Adipocyte (in vitro differentiated cells): ENCODE results near the gene KCNQ4.

Experiments
- DNase-seq: peaks from one replicate; pipeline ENCODE4 v3.0.0-alpha.2; 2015; ENCODE audit warnings: low read depth
- H3K27me3 ChIP-seq: replicated peaks from 2 replicates; pipeline ENCODE4 v1.7.0; 2013; ENCODE audit warnings: mild to moderate bottlenecking, low read length, moderate library complexity; ENCODE audit not compliant: control insufficient read depth, insufficient read depth
- H3K36me3 ChIP-seq: 2 replicates; pipeline ENCODE4 v1.7.0; 2013; ENCODE audit warnings: low read length, mild to moderate bottlenecking, moderate library complexity; ENCODE audit not compliant: control insufficient read depth, insufficient read depth, severe bottlenecking
- H3K4me1 ChIP-seq: 2 replicates; pipeline ENCODE4 v1.7.0; 2013; ENCODE audit warnings: mild to moderate bottlenecking, low read length, moderate library complexity; ENCODE audit not compliant: control insufficient read depth, insufficient read depth
- H3K4me3 ChIP-seq: 2 replicates; pipeline ENCODE4 v1.7.0; 2013; ENCODE audit warnings: mild to moderate bottlenecking, low read length, moderate library complexity
- H3K9ac ChIP-seq: 2 replicates; pipeline ENCODE4 v1.7.0; 2013; ENCODE audit warnings: mild to moderate bottlenecking, low read length, moderate library complexity
- H3K9me3 ChIP-seq: 2 replicates; pipeline ENCODE4 v1.7.0; 2013; ENCODE audit warnings: mild to moderate bottlenecking, low read length, moderate library complexity; ENCODE audit not compliant: control insufficient read depth

KCNQ4 gene

DNA sequence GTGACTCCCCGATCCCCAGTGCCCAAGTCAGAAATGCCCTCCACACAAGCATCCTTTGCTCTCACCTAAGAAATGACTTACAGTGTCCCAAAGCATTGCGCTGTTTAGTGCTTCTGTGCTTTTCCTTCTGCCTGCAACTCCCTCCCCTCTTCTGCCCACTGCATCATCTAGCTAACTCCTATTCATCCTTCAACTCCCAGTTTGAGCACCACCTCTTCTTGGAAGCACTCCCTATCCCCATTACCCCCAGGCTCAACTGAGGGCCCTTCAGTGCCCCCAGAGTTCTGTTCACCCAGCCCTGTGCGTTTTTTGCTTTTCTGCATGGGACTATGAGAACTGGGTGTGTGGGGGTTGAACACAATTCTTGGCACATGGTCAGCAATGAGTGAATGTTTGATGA, 10.0 kb downstream of the KCNQ4 start:
- peaks cover 48% of the 10 kb centered on the region for H3K27me3 ChIP-seq
- no peaks in the 10 kb centered on the region for H3K36me3 ChIP-seq
- H3K4me1 ChIP-seq: no peaks in the 10 kb centered on the region
- H3K9me3 ChIP-seq: no peaks in the 10 kb centered on the region
- no peak for DNase-seq
- H3K4me3 ChIP-seq: no peak overlapping the region
- H3K9ac ChIP-seq: no peak overlapping the region

DNA sequence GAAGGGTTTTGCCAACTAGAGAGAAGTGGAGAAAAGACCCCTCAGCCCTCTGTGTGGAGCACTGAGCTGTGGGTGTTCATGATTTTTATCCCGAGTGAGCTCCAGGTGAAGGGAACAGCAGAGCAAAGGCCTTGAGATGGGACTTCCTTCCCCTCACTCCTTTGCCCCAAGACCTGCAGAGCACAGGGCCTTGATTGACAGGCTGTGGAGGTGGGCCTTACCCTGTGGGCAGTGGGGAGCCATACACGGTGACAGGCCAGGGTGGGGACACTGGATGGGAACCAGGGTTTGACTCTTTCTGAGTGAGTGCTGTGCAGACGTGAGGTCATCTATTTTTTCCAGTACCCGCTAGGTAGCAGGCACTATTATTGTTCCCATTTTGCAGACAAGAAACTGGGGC, 10.5 kb downstream of the KCNQ4 start:
- H3K9me3 ChIP-seq: no peaks in the 10 kb centered on the region
- H3K4me3 ChIP-seq: no peak overlapping the region
- no peak for DNase-seq
- H3K4me1 ChIP-seq: no peaks in the 10 kb centered on the region
- H3K27me3 ChIP-seq: peaks cover 53% of the 10 kb centered on the region
- no peaks in the 10 kb centered on the region for H3K36me3 ChIP-seq
- no peak overlapping the region for H3K9ac ChIP-seq

DNA sequence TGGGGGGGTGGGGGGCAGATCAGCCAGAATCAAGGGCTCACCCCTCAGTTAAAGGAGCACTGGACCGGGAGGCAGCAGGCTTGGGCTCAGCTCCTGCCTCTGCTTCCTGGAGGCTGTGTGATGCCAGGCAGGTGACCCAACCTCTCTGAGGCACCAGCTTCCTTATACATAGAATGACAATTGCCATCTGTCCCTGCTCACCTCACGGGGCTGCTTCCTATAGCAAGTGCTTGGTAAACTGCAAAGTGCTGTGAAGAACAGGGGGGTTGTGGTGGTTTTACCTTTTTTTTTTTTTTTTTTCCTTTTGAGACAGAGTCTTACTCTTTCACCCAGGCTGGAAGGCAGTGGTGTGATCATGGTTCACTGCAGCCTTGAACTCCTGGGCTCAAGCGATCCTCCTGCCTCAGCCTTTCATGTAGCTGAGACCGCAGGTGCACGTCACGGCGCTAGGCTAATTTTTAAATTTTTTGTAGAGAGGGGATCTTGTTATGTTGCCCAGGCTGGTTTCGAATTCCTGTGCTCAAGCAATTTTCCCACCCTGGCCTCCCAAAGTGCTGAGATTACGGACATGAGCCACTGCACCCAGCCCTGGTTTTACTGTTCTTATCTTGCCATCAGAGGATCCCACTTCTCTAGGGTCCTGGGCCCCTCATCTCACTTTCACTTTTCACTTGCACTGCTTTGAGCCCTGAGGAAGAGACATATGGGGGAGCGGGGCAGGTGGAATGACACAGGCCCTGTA, 11.6 kb downstream of the KCNQ4 start:
- Histone ChIP-seq H3K27me3 (peaks cover 57% of the 10 kb centered on the region), H3K36me3 (no peaks in the 10 kb centered on the region), H3K4me1 (peaks cover 7% of the 10 kb centered on the region), H3K4me3 (no peak overlapping the region), H3K9ac (no peak overlapping the region), H3K9me3 (no peaks in the 10 kb centered on the region)
- DNase-seq: no peak

DNA sequence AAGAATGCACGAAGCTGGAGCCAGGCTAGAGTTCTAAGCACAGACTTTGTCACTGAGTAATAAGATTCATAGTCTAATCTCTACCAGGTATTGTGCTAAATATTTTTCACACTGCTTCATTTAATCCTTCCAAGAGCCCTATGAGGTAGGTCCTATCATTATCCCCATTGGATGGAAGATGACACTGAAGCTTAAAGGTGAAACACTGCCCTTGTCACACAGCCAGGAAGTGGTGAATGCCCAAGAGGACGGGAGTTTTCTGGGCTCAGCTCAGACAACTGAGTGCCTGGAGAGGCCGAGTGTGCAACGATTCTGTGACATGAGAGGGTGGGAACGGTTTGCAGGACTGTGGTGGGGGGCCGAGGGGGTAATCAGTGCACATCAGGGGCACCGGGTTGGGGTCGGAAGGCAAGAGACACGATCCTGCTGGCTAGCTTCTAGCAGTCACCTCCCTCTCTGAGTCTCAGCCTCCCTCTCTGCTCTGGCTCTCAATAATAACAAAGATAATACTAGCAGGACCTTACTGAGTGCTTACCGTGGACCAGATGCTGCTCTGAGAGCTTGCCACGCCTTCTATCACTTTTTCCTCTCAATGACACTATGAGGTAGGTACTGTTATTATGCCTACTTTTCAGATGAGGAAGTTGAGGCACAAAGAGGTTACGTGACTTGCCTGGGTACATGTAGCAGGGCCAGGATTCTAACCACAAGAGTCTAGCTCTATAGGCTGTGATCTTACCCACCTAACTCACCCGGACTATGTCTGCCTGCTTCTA, 12.4 kb downstream of the KCNQ4 start:
- Histone ChIP-seq H3K36me3 (no peaks in the 10 kb centered on the region), H3K4me1 (peaks cover 7% of the 10 kb centered on the region), H3K27me3 (peaks cover 58% of the 10 kb centered on the region), H3K9ac (no peak overlapping the region), H3K4me3 (no peak overlapping the region), H3K9me3 (no peaks in the 10 kb centered on the region)
- DNase-seq: no peak

DNA sequence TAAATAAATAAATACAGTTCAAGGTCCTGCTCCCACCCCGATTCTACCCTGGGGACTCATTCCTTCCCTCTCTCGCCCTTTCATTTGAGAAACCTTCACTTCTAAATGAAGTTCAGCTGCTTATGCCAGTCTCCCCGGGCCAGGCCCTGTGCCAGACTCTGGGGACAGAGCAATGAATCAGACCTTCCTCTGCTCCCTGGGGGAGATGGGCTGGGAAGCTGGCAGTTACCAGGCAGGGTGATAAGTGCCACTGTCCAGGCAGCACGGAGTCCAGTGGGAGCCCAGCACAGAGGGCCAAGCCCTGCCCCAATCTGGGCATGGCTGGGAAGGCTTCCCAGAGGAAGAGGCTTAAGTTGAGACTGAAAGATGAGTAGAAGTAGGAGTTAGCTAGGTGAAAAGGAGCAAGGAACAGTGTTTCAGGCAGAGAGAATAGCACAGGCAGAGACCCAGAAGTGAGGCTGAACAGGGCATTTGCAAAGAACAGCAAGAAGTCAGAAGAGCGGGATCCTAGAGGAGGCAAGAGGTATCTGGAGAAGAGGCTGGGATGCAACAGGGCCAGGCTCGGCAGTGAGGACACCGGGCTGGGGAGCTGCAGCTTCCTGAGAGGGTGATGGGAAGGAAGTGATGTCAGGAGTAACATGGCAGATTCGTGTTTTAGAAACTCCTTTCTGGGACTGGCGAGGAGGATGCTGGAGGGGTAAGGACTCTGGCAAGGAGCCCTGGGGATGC, 13.5 kb downstream of the KCNQ4 start:
- Histone ChIP-seq H3K36me3 (no peaks in the 10 kb centered on the region), H3K4me1 (peaks cover 11% of the 10 kb centered on the region), H3K9me3 (no peaks in the 10 kb centered on the region), H3K27me3 (peaks cover 68% of the 10 kb centered on the region), H3K4me3 (no peak overlapping the region), H3K9ac (no peak overlapping the region)
- DNase-seq: no peak

DNA sequence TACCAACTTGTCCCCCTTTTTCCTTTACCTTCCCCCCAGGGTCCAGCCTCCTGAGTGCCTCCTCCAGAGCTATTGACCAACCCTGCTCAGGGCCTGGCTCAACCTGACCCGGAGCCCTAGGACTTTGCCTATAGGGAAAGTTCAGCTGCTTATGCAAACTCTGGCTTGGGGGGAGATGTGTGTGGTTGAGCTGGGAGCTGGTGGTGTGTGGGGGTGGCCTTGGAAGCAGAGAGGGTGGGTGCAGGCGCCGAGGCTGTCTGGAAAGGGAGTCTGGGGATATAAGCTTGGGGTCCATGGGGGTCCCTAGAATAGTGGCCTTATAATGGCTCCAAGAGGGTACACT, 14.1 kb downstream of the KCNQ4 start:
- Histone ChIP-seq H3K36me3 (no peaks in the 10 kb centered on the region), H3K4me3 (no peak overlapping the region), H3K9me3 (no peaks in the 10 kb centered on the region), H3K27me3 (peaks cover 63% of the 10 kb centered on the region), H3K9ac (no peak overlapping the region), H3K4me1 (peaks cover 11% of the 10 kb centered on the region)
- no peak for DNase-seq

DNA sequence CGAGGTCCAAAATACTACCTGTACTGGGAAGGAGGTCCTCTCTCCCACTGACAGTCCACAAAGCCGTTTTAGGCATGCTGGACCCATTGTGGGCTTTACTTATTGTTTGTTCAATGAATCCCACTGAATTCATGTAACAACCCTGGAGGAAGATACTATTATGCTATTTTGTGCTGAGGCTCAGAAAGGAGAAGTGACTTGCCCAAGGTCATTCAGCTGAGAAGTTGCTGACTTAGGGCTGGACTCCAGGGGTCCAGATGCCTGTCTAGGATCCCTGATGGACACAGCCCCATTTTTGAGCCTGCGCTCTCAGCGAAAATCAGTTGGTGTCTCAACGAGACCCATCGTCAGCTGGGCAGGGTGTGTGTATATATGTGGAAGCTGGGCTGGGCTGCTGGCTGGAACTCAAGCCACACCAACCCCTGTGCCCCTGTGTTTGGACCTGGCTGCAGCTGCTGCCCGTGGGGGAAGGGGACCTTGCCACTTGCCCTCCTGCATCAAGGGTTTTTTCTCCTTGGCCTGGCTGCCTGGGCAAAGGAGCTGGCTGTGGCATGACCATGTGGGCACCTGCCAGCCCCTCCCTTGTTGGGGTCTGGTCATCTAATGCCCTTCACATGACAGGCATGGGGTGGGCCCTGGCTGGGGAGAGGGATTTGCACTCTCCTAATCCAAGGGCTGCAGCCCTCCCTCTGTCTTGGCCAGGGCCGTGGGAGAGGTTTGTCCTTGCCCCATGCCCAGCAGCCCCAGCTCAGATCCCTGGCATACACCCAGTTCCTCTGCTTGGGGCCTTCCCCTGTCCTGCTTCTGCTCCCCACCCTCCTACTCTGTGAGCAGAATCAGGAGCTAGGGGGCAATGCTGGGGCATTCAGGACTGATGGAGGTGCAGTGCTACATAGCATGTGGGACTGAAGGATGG, 15.0 kb downstream of the KCNQ4 start:
- DNase-seq: no peak
- Histone ChIP-seq H3K27me3 (peaks cover 53% of the 10 kb centered on the region), H3K4me3 (no peak overlapping the region), H3K36me3 (no peaks in the 10 kb centered on the region), H3K9ac (no peak overlapping the region), H3K9me3 (no peaks in the 10 kb centered on the region), H3K4me1 (peaks cover 11% of the 10 kb centered on the region)

DNA sequence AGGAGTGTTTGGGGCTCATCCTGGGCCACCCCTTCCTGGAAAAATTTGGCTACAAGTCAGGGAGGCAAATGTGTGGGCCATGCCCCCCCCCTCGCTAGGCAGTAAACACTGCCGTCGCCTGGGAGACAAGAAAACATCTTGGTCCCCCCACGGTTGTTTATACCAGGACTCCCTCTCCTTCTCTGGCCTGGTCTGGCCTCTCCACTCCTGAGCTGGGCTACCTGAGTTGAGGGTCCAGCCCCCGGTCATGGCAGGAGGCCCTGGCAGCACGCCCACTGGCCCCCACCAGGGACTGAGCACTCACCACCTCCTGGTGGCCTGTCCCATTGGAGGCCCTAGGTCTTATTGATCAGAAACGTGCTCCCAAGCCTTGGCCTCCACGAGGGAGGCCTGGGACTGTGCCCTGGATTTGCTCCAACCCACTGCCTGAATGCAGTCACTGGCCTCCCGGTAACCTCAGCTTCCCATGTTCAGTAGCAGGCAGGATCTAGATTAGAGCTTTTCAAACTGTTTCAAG, 15.8 kb downstream of the KCNQ4 start:
- Histone ChIP-seq H3K9me3 (no peaks in the 10 kb centered on the region), H3K36me3 (no peaks in the 10 kb centered on the region), H3K9ac (no peak overlapping the region), H3K27me3 (peaks cover 46% of the 10 kb centered on the region), H3K4me3 (no peak overlapping the region), H3K4me1 (peaks cover 11% of the 10 kb centered on the region)
- DNase-seq: peak; percentile 30

DNA sequence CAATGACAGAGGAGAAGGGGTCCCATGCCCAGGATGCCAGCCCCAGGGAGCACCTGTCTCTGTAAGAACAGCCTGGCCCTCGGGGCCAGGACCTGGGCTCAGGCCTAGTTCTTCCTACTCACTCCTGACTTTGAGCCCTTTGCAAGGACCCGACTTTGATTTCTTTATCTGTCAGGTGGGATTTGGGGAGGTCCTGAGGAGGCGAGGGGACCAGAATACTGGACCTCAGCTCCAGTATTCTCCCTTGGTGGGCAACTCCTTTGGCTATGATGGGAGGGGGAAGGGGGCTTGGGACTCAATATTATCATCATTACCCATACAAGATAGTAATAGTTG, 18.1 kb downstream of the KCNQ4 start:
- Histone ChIP-seq H3K4me3 (peak overlapping the region; percentile 78), H3K27me3 (peaks cover 40% of the 10 kb centered on the region)

DNA sequence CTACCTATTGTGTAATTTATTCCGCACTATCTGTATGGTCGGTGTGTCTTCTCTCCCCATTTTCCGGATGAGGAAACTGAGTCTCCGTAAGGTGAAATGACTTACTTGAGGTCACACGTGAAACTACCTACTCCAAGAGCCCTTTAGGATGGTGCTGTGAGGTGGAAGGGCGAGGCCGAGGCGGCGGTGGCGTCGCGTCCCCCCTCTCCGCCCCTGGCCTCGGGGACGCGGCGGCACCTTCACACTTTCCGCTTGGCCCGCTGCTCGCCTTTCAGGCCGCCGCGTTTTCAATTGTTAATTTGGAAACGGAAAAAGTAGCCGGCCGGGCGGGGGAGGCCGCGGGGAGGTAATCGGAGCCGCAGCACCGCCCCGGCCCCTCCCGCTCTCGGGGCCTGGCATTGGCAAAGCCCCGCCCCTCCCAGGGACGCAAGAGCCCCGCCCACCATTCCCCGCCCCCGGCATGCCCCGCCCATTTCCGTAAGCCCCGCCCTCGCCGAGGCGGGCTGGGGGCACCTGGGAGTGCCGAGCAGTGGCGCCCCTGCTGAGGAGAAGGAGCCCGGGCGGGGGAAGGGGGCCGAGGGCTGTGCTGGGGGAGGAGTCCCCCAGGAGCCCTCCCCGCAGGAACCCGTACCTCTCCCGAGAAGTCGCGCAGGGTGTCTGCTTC, 18.6 kb downstream of the KCNQ4 start:
- H3K27me3 ChIP-seq: peaks cover 40% of the 10 kb centered on the region
- peak; percentile 84 for DNase-seq
- no peaks in the 10 kb centered on the region for H3K36me3 ChIP-seq
- H3K4me3 ChIP-seq: peak overlapping the region; percentile 78
- no peaks in the 10 kb centered on the region for H3K9me3 ChIP-seq
- peaks cover 22% of the 10 kb centered on the region for H3K4me1 ChIP-seq
- peak overlapping the region; percentile 80 for H3K9ac ChIP-seq

More for the DNA sequence above, 18.1 kb downstream of the KCNQ4 start:
- peaks cover 17% of the 10 kb centered on the region for H3K4me1 ChIP-seq
- no peaks in the 10 kb centered on the region for H3K36me3 ChIP-seq
- peak overlapping the region; percentile 80 for H3K9ac ChIP-seq
- H3K9me3 ChIP-seq: no peaks in the 10 kb centered on the region
- DNase-seq: no peak
